GM21619 (cell line): ENCODE measurements around the gene TM9SF1.

Experiments used
- ATAC-seq: cut with Tn5 transposase; IDR thresholded peaks from one replicate; pipeline ENCODE4 v1.9.1; 2021; ENCODE audit not compliant: unreplicated experiment

Gene TM9SF1

DNA sequence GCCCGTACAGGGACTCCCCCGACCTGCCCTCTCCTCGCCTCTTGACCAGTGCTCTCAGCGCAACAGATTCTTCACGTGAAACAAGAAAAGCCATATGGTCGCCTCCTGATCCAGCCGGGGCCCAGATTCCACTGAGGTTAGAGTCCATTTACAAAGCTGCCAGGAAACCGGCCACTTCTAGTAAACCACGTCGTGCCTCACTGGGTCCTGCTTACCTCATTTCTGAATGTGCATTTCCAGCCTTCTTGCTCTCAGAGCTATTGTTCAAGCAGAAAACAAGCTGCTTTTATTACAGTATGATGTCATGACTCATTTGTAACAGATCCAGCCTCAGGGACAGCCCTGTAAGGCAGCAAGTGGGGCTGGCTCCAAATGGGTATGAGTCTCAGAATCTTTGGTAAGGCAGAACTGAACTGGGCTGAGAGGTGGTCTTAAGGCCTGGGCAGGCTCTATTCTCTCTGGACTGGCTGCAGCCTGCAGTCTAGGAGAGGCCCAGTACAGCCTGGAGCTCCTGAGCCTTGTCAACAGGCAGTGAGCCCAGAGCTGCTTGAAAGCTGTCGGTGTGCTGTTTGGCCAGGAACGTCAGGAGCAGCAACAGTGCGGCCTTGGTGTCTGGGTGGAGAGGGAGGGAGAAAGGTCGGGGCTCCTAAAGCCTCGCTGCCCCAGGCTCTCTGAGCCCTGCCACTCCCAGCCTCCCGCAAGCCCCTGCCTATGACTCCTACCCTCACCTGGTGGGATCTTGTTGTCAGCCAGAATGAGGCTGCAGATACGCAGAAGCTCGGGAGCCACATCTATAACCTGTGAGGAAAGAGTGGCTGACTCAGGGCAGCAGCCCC, 15.1 kb downstream of the TM9SF1 start:
- ATAC-seq: no peak

DNA sequence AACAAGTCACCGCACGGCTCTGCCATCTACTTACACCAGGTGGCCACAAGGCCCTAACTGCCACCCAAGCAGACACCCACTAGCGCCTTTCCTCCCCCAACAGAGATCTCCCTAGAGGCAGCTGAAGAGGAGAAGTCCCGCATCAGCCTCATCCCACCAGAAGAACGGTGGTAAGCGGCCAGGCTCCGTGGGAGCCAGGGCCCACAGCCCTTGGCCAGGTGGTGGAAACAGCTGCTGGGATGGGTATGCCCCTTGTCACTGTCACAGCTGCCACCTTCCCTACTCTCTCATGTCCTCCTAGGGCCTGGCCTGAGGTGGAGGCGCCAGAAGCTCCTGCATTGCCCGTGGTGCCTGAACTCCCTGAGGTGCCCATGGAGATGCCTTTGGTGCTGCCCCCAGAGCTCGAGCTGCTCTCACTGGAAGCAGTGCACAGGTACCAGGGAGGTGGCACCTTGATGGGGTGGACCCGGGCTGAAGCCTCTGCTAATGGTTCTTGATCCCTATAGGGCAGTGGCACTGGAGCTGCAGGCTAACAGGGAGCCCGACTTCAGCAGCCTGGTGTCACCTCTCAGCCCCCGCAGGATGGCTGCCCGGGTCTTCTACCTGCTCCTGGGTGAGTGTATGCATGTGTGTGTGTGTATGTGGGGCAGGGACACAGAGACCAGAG, 15.8 kb downstream of the TM9SF1 start:
- ATAC-seq: no peak

DNA sequence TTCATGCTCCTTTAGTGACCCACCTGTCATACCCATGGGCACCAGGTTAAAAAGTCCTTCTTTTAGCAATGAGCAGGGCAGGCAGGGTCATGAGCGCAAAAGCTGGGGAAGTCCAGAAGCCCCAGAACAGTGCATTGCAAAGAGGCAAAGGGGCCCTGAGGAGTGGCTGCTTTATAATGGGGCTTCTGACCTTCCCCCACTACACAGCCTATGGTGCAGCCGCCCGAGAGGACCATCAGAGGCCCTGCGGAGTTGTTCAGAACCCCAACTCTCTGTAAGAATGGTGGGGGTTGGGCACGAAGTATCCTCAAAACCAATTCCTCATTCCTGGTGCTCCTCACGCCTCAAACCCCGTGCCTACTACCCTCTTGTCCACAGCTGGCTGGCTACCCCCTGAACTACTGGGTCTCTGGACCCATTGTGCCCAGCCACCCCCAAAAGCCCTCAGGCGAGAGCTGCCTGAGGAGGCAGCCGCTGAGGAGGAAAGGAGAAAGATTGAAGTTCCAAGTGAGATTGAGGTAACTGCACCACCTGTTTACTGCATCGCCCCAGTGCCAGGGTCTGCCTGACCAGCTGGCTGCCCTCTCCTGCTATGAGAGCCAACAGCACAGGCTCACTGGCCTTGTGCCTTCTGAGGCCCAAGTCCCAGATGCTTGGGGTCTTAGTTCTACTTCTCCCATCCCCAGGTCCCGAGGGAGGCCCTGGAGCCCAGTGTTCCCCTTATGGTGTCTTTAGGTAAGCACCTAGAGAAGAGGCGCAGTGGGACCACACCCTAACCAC, 16.7 kb downstream of the TM9SF1 start:
- ATAC-seq: no peak

DNA sequence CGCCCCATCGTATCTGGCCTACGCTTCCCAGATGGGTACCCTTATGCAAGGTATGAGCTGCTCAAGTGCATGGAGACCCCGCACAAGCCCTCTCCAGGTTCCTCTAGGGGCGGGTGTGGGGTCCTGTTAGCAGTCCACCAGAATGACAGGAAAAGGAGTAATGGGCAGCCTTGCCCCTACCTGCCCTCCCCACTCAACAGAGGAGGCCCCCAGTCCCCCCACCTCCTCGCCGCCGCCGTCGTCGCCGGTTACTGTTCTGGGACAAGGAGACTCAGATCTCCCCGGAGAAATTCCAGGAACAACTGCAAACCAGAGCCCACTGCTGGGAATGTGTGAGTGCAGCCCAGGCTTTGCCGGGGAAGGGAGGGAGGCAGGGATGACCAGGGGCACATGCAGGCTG, 17.4 kb downstream of the TM9SF1 start:
- no peak for ATAC-seq

DNA sequence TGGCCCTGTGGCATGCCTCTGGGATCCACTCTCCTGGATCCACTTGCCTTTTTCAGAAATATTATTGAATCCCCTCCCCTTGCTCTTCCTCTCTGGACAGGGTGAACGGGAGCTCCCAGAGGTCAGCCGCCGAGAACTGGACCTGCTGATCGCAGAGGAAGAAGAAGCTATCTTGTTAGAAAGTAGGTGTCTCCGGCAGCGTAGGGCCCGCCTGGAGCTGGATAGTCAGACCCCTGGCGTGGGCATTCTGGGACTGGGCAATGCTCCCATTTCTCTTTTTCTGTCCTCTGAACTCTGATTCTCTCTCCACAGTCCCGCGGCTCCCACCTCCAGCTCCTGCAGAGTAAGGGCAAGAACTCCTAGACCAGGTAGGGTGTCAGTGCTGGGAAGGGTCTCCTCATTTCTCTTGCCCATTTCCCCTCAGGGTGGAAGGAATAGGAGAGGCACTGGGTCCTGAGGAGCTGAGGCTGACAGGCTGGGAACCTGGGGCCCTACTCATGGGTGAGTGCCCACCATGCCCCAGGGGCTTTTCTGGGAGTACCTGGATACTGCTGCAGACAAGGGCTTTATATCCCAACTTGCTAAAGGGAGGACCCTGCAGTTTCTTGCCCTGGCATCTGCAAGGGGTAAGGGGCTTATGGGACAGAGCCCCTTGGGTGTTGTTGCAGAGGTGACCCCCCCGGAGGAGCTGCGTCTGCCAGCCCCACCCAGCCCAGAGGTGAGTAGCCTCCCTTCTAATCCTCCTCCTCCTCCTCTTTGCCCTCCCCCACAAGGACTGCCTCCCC, 18.0 kb downstream of the TM9SF1 start:
- no peak for ATAC-seq

DNA sequence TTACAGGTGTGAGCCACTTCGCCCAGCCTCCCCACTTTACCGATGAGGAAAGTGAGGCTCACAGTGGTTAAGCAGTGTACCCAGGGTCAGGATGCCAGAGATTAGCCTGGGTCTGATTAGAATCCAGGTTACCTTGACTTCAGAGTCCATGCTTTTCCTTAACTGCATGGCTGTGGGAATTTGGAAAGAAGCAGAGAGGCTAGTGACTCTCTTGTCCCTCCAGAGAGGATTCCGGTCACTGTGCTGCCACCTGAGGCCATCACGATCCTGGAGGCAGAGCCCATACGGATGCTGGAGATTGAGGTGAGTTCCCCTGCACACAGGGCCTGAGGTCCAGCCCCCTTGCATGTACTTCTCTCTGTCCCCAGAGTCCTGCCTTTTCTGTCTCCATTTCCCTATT, 18.6 kb downstream of the TM9SF1 start:
- ATAC-seq: no peak

DNA sequence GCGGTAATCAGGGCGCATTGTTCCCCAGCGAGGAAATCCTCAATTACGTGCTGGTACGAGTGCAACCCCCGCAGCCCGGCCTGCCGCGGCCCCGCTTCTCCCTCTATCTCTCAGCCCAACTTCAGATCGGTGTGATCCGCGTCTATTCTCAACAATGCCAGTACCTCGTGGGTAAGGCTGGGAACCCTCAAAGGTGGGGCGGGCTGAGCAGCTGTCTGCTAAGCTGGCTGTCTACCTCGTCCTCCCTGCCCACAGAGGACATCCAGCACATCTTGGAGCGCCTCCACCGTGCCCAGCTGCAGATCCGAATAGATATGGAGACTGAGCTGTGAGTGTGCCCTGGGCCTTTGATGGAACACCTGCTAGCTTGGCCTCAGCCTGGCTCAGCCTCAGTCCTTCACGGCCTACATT, 22.4 kb downstream of the TM9SF1 start:
- ATAC-seq: no peak

DNA sequence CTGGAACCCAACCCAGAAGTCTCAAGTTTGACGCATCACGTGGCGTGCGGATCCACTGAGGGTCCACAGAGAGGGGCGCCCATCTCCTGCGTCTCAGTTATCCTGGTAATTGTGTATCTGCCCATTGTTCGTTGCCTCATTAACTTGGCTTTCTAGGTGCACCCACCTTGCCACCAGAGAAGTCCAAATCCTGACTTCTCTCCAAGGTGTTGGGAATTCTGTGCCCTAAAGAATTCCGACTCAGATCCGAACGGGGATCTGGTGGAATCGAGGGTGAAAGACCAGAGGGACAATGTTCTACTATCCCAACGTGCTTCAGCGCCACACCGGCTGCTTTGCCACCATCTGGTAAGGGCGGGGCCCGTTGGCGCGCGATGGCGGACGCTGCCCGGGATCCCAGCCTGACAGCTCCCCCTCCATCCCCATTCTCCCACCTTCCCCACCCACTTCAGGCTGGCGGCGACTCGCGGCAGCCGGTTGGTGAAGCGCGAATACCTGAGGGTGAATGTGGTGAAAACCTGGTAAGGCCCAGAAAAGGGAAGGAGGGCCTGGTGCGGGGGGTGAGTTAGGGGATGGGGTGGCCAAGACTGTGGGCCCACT, 22.9 kb downstream of the TM9SF1 start:
- ATAC-seq: no peak

DNA sequence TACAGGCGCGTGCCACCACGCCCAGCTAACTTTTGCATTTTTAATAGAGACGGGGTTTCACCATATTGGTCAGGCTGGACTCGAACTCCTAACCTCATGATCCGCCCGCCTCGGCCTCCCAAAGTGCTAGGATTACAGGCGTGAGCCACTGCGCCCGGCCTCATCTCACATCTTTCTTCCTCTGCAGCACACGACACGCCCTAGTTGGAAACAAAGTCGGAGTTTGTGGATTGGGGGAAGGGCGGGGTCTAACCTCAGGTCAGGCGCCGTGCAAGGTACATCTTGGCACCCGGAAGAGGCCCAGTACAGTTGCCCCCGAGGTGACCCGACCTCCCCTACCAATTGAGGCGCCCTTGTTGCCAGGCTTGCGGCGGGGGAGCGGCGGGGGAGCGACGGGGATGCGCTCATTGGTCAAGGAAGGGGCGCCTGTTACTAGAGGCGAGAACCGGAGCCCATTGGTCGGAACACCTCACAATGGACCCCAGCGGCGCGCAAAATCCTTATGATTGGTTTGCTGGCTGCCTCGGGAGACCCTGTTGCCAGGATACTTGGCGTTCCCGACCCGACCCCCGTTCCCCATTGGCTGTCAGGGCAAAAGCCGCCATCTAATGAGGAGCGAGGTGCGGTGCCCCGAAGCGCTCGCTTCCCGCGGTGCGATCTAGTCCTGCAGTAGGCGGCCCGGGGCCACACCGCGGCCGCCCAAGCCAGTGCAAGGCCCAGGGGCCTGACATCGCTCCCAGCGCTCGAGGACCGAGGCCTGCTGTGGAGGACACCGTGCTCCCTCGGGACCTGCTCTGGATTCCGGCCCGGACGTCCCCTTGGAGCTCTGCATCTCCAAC, 23.6 kb downstream of the TM9SF1 start, which contains the start of gene REC8:
Gene REC8 (plus strand): TSS at position 659 of the 839 bp plus-strand sequence. CDS start 473 bp downstream, outside the sequence.
- ATAC-seq: peak; percentile 86

DNA sequence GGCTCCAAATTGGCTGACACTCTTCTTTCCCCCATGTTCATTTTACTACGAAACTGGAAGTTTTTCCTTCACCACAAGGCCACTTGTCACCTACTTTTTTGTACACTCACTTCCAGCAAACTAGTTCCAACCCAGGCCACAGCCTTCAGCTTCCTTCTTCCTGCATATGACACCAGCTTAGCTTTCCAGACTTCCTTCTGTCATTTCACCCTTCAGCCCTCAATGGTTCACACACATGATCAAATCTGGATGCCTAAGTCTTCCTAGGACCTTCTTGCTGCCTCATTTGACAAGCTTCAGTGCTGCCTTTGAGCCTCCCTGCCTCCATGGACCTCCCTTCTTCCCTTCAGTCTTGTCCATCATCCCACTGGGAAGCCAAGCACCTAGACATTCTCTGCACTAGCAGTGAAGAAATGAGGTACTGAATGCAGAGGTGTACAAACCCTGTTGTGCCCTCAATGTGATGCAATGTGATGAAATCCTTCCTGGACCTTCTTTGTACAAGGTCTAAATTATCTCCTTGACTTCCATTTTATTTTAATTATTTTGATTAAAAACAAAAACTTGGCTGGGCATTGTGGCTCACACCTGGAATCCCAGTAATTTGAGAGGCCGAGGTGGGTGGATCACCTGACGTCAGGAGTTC, 27.6 kb downstream of the TM9SF1 start:
- no peak for ATAC-seq

DNA sequence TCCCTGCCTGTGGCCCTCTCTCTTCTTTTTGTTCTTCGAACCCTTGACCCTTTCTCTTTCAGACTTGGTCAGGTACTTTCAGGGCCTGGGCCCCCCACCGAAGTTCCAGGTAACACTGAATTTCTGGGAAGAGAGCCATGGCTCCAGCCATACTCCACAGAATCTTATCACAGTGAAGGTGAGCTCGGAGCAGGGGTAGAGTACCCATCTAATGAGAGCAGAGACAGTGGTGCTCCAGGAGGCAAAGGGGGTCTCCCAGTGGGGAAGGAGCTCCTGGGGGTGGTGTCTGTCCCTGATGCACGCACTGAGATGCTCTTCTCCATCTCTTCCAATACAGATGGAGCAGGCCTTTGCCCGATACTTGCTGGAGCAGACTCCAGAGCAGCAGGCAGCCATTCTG, 29.5 kb downstream of the TM9SF1 start:
- no peak for ATAC-seq

DNA sequence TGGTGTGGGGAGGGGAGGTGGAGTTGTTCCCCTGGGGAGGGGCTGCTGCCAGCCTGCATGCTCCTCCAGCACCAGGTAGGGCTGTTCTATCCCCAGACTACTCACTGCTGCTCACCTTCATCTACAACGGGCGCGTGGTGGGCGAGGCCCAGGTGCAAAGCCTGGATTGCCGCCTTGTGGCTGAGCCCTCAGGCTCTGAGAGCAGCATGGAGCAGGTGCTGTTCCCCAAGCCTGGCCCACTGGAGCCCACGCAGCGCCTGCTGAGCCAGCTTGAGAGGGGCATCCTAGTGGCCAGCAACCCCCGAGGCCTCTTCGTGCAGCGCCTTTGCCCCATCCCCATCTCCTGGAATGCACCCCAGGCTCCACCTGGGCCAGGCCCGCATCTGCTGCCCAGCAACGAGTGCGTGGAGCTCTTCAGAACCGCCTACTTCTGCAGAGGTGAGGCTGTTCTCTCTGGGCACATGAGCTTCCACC, 30.7 kb downstream of the TM9SF1 start:
- no peak for ATAC-seq

DNA sequence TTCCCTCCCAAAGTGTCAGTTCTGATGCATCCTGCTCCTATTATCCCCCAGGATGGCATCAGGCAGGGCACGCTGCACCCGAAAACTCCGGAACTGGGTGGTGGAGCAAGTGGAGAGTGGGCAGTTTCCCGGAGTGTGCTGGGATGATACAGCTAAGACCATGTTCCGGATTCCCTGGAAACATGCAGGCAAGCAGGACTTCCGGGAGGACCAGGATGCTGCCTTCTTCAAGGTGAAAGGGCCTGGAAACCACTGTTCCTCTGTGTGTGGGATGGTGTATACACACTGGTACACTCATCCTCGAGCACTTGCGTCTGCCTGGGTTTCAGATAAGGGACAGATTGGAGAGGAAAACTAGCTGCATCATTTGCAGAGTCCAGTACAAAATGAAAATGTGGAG, 33.1 kb downstream of the TM9SF1 start:
- no peak for ATAC-seq

DNA sequence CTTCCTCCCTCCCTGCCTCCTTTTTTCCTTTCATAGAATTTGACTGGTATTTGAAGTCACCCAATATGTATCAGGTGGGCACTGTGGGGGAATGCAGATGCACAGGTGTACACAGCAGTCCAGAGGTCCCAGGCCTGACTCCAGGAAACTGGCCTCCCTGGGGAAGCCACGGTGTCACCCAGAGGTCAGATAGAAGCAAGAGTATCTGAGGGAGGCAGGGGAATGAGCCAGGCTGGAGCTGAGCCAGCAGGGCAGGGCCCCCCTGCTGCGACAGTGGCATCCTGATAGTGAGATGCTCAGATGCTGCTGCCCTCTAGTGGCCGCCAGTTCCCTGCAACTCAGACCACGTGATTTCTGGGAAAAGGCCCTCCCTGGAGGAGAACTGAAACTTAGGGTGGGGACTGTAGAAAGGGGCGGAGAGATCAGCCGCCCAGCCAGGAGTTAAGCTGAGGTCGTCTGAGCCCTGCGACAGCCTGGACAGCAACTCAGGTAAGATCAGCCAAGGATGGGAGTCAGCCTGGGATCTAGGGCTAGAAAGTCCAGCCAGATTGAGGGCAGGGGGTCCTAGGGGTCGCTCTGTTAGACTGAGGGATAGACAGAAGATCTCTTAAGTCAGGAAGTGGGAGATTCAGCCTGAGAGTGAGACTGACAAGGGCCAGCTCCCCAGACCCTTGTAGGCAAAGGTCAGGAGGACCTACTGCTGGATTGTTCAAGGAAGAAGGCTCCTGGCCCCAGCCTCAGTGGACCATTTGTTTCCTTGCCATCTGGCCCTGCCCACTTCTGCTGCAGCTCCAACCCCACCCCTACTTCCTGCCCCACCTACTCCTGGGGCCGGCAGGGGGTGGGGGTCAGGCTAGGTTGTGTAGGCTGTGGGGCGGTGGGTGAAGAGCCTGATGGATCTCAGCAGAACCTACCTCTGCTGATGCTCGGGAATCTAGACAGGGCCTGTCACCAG, 34.1 kb downstream of the TM9SF1 start, which contains the start of gene IRF9:
Gene IRF9 (plus strand): TSS at position 416 of the 955 bp plus-strand sequence. CDS start 880 bp downstream, outside the sequence.
- peak; percentile 73 for ATAC-seq

DNA sequence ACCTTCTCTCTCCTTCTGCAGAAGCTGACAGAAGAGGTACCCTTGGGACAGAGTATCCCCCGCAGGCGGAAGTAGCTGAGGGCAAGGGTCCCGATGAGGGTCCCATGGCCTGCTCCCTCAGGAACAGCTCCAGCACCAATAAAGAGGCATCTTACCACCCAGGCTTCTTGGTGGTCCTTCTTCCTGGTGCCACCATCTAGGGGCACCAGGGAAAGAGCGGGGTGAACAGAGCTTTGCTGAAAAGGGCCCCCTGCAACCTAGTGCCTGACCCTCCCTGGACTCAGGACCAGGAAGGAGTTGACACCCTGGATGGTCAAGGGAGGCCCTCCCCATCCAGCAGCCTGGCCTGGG, 34.8 kb downstream of the TM9SF1 start:
- no peak for ATAC-seq

DNA sequence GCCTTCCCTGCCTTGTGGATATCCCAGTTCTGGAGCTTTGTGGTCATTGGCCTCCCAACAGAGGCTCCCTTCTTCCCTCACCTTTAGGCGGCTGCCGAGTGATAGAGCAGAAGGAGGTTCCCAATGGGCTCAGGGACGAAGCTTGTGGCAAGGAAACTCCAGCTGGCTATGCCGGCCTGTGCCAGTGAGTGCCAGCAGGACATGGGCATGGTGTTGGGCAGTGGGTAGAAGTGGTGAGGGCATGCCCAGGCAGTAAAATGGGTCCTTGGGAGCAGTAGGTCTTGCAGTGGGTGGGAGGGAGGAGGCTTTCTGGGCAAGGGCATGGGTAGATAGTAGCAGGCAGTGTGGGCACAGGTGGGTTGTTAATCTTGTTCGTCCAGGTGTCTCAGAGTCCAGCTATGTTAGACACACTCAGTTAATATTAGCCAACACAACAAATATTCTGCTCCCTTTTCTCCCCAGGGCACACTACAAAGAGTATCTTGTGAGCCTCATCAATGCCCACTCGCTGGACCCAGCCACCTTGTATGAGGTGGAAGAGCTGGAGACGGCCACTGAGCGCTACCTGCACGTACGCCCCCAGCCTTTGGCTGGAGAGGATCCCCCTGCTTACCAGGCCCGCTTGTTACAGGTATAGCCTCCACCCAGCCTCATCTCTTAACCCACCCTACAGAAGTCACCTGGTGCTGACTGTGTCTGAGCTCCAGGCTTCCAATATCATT, 35.3 kb downstream of the TM9SF1 start:
- ATAC-seq: no peak

DNA sequence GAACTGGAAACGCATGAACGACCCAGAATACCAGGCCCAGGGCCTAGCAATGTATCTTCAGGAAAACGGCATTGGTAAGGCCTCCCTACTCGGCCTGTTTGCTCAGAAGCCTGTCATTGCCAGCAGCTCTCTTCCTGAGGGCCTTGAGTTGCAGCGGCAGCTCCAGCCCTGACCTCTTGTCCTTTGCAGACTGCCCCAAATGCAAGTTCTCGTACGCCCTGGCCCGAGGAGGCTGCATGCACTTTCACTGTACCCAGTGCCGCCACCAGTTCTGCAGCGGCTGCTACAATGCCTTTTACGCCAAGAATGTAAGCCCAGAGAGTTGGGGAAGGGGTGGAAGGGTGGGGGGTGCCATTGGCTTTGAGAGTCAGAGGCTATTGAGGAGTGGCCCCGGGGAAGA, 37.9 kb downstream of the TM9SF1 start:
- ATAC-seq: no peak
